ENCODE measurements around the gene UTF1.
"Not testable (repeated sequence)": the region's sequence is repeated elsewhere in the genome, so short reads cannot be mapped to it uniquely, and the experiment has no call there.

UTF1 gene

DNA sequence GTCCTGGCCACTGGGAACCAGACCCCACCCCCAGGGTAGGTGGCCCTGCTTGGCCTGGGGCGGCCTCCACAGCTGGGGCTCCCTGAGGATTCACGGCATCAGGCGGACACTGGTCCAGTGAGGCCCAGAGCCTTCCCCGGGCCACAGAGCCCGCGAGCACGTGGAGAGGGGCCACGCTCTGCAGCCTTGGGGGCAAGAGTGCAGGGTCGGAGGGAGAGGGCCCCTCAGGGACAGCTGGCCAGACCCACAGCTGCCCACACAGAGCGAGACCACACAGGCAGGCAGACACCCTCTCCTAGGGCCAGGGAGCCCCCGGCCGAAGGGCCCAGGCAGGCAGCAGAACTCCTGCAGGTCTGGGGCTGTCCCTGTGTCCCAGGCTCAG is 18.3 kb downstream of the UTF1 start:
- no peak for DNase-seq

- DNase-seq: no peak
These were observed 19.2 kb downstream of the UTF1 start for GRCh38 chr10:133249094-133249780.

DNA sequence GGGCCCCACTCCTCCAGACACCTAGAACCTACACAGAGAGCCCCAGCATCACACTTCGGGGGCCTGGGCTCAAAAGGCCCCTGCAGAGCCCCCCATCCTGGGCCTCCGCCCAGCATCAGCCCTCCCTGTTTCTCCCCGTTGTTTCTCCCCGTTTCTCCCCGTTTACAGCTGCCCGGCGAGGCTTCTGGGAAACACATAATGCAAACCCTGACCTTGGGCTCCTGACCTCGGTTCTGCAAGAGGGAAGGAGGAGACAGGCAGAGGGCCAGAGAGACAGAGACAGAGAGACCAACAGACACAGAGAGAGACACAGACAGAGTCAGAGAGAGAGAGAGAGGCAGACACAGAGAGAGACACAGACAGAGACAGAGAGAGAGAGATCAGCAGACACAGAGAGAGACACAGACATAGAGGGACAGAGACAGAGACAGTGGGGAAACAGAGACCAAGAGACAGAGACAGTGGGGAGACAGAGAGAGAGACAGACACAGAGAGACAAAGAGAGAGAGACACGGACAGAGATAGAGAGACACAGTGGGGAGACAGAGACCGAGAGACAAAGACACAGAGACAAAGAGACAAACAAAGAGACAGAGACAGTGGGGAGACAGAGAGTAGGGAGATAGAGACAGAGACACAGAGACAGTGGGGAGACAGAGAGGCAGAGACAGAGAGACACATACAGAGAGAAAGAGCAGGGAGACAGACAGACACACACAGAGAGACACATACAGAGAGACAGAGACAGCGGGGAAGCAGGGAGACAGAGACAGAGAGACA is 20.1 kb downstream of the UTF1 start:
- no peak for DNase-seq

- DNase-seq: no peak
These were observed 21.6 kb downstream of the UTF1 start for GRCh38 chr10:133251388-133252222.

GRCh38 chr10:133252223-133252552 is 22.2 kb downstream of the UTF1 start:
- DNase-seq: no peak

DNA sequence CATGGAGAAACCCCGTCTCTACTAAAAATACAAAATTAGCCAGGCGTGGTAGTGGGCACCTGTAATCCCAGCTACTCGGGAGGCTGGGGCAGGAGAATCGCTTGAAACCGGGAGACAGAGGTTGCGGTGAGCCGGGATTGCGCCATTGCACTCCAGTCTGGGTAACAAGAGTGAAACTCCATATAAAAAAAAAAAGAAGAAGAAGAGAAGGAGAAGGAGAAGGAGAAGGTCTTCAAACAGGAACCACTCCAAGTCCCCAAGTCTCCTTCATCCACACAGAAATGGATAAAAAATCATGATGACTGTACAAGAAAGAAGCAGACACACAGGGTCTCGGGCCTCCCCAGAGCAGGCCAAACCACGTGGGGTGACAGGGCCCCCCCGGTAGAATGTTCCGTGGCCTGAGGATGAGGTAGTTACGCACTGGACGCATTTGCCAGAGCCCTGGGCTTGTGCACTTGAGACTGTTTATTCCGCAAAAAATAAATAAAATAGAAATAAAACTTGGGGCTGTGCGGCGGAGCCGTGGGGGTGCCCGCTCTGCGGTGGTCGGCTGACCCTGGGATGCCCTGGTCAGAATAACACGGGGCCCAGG is 23.4 kb downstream of the UTF1 start:
- DNase-seq: no peak

DNA sequence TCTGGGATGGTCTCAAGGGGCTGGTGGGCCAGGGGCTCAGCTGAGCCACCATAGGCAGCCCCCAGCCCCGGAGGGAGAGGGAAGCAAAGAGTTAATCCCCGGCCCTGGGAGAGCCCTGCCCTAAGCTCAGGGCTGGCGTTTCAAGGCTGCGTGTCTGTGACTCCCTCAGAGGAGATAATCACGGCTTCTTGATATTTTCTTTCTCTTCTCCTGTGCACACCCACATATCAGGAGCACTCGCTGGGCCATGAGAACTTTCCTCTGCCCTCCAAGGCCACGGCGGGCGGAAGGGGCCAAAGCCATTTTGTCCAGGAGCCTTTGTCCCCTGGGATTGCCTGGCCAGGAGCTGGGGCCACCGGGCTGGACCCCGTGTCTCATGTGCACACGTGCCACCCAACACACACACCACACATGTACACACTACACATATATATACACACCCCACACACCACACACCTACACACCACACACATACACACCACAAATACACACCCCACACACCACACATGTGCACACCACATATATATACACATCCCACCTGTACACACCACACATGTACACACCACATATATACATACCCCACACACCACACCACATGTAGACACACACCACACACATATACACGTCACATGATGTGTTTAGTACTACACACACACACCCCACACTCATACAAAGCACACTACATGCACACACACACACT is 24.6 kb downstream of the UTF1 start:
- no peak for DNase-seq

- DNase-seq: no peak
These were observed 25.3 kb downstream of the UTF1 start for GRCh38 chr10:133255323-133255722.

- peak; percentile 15 for DNase-seq
These were observed 27.6 kb downstream of the UTF1 start for GRCh38 chr10:133257489-133258065.

DNA sequence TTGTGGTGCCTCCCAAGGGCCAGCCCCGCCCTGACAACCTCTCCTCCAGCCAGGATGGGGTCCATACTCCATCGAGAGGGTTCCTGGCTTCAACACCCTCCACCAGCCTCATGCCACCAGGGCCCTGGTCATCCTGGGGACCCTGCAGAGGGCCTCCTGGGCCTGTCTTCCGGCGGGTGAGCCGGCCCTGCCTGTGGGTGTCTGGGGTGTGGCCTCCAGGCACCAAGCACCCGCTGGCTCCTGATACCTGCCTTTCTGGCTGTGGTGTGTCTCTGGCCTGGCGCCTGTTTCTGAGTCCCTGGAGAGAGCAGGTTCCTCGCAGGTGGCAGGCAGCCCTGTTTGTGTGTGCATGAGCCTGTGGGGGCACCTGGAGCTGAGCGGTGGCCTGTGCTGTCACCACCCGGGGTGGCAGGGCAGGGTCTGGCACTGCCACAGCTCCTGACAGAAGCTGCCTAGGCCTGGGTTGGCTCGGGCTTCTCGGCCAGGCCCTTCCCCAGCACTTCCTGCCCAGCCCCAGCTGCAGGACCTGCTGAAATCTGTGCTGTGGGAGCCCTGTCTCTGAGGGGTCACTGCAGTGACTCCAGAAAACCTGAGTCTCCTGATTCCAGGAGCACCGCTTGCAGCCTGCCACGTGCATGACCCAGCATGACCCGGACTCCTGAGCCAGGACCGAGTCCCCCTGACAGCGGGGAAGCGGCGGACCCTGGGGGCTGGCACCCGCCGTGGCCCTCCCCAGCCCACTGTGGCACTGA is 28.2 kb downstream of the UTF1 start:
- DNase-seq: no peak

- peak; percentile 98 for DNase-seq
These were observed 29.0 kb downstream of the UTF1 start for GRCh38 chr10:133258818-133259601.

DNA sequence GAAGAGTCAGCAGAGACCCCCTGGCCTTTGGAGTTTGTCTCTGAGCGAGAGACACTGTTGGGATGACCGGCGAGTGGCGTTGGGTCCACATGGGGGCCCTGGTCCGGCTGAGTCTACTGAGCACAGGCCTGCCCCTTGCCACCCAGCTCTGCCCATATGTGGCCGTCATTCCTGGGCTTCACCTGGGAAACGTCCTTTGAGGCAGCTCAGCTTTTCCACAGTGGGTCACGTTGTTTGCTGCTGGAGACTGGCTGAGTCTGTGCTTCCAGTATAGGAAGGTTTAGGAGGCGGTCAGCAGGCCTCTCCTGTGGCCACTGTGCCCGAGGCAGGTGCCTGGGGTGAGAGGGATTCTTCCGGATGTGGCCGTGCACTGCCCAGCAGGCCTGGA is 29.6 kb downstream of the UTF1 start:
- no peak for DNase-seq

DNA sequence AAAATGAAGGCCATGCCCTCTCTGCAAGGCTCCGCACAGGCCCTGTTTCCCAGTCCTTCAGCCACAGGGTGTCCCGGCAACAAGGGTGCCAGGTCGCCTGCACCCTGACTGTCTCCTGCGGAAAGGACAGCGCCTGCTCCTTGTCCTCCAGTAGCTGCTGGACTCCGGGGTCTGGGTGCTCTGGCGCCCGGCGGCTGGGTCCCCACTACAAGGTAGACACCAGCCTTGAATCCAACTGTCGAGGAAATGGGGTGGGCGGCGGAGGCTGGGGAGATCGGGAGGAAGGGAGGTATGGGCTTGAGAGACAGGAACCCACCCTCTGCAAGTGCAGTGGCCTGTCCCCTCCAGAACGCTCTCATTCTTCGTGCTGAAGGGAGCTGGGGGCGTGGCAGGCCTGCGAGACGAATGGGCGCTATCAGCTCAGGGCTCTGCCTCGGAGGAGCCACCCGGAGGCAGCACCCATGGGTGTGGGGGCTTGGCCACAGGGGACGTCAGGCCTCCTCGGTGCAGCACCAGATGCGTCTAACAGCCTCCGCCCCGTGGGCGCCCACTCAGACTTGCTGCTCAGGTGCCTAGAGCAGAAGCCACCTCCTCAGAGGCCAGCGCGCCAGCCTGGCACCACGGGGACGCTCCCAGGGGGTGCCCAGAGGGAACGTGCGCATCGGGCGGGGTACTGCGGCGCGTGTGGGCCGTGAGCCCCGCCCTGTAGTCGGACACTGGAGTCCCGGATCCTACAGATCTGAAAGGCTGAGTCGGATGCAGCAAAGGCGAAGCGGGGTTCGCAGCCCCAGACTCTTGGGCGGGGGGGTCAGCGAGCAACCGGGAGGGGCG is 31.1 kb downstream of the UTF1 start:
- DNase-seq: peak; percentile 26

- DNase-seq: peak; percentile 66
These were observed 31.8 kb downstream of the UTF1 start for GRCh38 chr10:133261726-133262325.

- no peak for DNase-seq
These were observed 32.7 kb downstream of the UTF1 start for GRCh38 chr10:133262696-133263095.

DNA sequence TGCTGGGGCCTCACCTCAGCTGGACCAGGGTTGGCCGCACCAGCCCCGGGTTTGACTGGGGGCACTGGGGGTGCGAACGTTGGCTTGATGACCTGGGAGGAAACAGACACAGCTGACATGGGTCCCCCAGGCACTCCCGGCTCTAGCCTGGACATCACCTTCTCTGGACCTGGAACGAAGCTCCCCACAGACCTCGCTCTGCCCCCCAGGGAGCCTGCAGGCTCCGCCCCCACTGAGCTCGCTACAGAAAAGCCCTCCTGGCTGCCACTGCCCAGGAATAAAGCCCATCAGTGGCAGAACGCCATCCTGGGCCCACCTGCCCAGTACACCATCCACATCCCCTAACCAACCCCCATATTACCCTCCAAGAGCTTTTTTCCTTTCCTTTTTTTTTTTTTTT is 33.7 kb downstream of the UTF1 start:
- DNase-seq: no peak

DNA sequence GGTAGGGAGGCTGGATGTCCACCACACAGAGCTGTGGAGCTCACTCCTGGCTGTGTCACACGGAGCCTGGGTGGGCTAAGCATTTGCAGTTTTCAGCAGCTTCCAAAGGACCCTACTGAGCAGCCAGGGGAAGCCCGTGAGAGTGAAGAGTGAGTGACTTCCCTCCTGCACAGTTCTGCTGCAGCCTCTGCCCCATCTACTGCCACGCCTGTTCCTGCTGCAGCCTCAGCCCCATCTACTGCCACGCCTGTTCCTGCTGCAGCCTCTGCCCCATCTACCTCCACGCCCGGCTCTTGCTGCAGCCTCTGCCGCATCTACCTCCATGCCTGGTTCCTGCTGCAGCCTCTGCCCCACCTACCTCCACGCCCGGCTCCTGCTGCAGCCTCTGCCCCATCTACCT is 34.4 kb downstream of the UTF1 start:
- no peak for DNase-seq

GRCh38 chr10:133265052-133265451 is 35.0 kb downstream of the UTF1 start:
- not testable (repeated sequence) for DNase-seq

DNA sequence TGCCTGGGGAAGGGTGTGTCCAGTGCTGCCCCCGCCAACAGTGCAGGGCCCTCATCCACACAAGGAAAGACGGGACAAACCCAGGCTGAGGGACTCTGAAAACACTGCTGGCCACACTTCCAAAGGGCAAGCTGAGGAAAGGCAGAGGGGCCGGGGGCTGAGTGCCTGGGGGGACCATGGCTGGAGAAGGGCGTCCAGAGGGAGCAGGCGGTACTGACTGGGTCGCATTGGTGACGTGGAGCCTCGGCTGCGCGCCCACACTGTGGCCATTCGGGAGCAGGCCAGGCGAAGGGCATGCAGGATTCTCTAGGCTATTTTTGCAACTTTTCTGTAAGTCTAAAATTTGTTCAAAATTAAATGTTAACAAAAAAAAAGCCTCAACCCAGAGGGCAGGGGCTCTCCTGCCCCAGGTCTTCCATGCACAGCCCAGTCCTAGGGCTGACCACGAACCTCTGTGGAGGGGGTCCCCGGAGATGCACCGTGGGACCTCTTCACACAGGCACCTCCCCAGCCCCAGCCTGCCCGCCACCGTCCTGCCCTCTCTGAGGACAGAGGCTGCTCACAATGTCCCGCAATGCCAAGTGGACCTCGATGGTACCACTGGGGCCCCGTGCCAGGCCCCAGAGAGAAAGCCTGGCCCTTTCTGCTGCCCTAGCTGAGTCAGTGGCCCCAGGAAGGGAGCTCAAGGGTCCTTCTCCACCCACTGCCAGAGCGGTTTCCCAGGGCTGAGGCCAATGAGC is 36.2 kb downstream of the UTF1 start:
- DNase-seq: no peak
